Liver (tissue), 9 donors: ENCODE measurements around the gene OTOG. TPM values are rescaled to one million over a fixed set of nuclear protein-coding genes. Genes with fewer than 3 reads are reported as not detected.
A peak's percentile ranks its signal among the peaks of the same experiment; 100 is the strongest.

ENCODE experiments used
- DNase-seq: peaks from one replicate; pipeline ENCODE4 v3.0.0-alpha.2; 2017; ENCODE audit warnings: low spot score
- H3K27ac ChIP-seq, 2 donors: one replicate each; pipeline ENCODE4 v1.7.0; 2013; ENCODE audit warnings: inconsistent platforms in 2 of 2, low read length in 2 of 2, control low read depth in 1 of 2, low read depth in 1 of 2, mild to moderate bottlenecking in 1 of 2
- H3K27me3 ChIP-seq, 4 donors: one replicate each; pipeline versions ENCODE4 v1.6.1 to v1.7.0; 2013; ENCODE audit warnings: low read length in 3 of 4, inconsistent platforms in 1 of 4, mild to moderate bottlenecking in 1 of 4, moderate library complexity in 1 of 4; ENCODE audit not compliant: control insufficient read depth in 4 of 4, insufficient read depth in 4 of 4
- H3K36me3 ChIP-seq, 4 donors: one replicate each; pipeline versions ENCODE4 v1.6.1 to v1.7.0; 2013; ENCODE audit warnings: low read length in 3 of 4, mild to moderate bottlenecking in 3 of 4, low read depth in 1 of 4, moderate library complexity in 1 of 4; ENCODE audit not compliant: control insufficient read depth in 4 of 4, insufficient read depth in 3 of 4
- H3K4me1 ChIP-seq, 4 donors: one replicate each; pipeline versions ENCODE4 v1.6.1 to v1.7.0; 2013; ENCODE audit warnings: low read length in 3 of 4, mild to moderate bottlenecking in 3 of 4, moderate library complexity in 1 of 4; ENCODE audit not compliant: control insufficient read depth in 4 of 4, insufficient read depth in 4 of 4
- H3K4me3 ChIP-seq, 3 donors: one replicate each; pipeline versions ENCODE4 v1.6.1 to v1.7.0; 2013; ENCODE audit warnings: low read length in 3 of 3, control low read depth in 1 of 3, low read depth in 1 of 3, mild to moderate bottlenecking in 1 of 3
- H3K9ac ChIP-seq, 2 donors: one replicate each; pipeline ENCODE4 v1.7.0; 2013; ENCODE audit warnings: low read length in 2 of 2, mild to moderate bottlenecking in 2 of 2, moderate library complexity in 2 of 2, control low read depth in 1 of 2, low read depth in 1 of 2
- H3K9me3 ChIP-seq, 4 donors: one replicate each; pipeline versions ENCODE4 v1.6.1 to v1.7.0; 2013; ENCODE audit warnings: low read length in 3 of 4; ENCODE audit not compliant: control insufficient read depth in 4 of 4
- ATF3 ChIP-seq: IDR thresholded peaks from 2 replicates; pipeline ENCODE4 v1.6.1; 2016; ENCODE audit warnings: antibody characterized with exemption
- CTCF ChIP-seq: fragments of 150-350 bp; IDR thresholded peaks from 2 replicates; pipeline ENCODE4 v1.5.1; 2017; ENCODE audit warnings: improper control_type of control experiment, low read depth, low read length; ENCODE audit not compliant: missing input control
- EGR1 ChIP-seq, 2 donors: IDR thresholded peaks; 2 replicates each; pipeline ENCODE4 v1.6.1; 2016 to 2018; ENCODE audit warnings: antibody characterized with exemption in 2 of 2, low read depth in 2 of 2
- FOXA1 ChIP-seq: IDR thresholded peaks from 2 replicates; pipeline ENCODE4 v1.6.1; 2016; ENCODE audit warnings: antibody characterized with exemption
- FOXA2 ChIP-seq: IDR thresholded peaks from 2 replicates; pipeline ENCODE4 v1.6.1; 2016; ENCODE audit warnings: antibody characterized with exemption
- GABPA ChIP-seq, 2 donors: IDR thresholded peaks in 1 of 2; conservative IDR thresholded peaks in 1 of 2; 2 replicates each; pipeline ENCODE4 v1.6.1; 2016; ENCODE audit warnings: antibody characterized with exemption in 2 of 2, mild to moderate bottlenecking in 1 of 2, moderate library complexity in 1 of 2
- HNF4A ChIP-seq, 2 donors: conservative IDR thresholded peaks; 2 replicates each; pipeline ENCODE4 v1.6.1; 2016; ENCODE audit warnings: antibody characterized with exemption in 2 of 2, mild to moderate bottlenecking in 2 of 2
- HNF4G ChIP-seq: IDR thresholded peaks from 2 replicates; pipeline ENCODE4 v1.6.1; 2016; ENCODE audit warnings: antibody characterized with exemption
- JUND ChIP-seq, 2 donors: IDR thresholded peaks; 2 replicates each; pipeline ENCODE4 v1.6.1; 2016; ENCODE audit warnings: antibody characterized with exemption in 2 of 2
- MAX ChIP-seq: IDR thresholded peaks from 2 replicates; pipeline ENCODE4 v1.6.1; 2016; ENCODE audit warnings: antibody characterized with exemption
- NR2F2 ChIP-seq: IDR thresholded peaks from 2 replicates; pipeline ENCODE4 v1.6.1; 2016; ENCODE audit warnings: antibody characterized with exemption
- RAD21 ChIP-seq, 2 donors: IDR thresholded peaks; 2 replicates each; pipeline ENCODE4 v1.6.1; 2016; ENCODE audit warnings: antibody characterized with exemption in 2 of 2, mild to moderate bottlenecking in 2 of 2
- RXRA ChIP-seq, 2 donors: IDR thresholded peaks; 2 replicates each; pipeline ENCODE4 v1.6.1; 2017 to 2018; ENCODE audit warnings: antibody characterized with exemption in 2 of 2, mild to moderate bottlenecking in 1 of 2
- SP1 ChIP-seq: IDR thresholded peaks from 2 replicates; pipeline ENCODE4 v1.6.1; 2018; ENCODE audit warnings: antibody characterized with exemption, mild to moderate bottlenecking
- TAF1 ChIP-seq: conservative IDR thresholded peaks from 2 replicates; pipeline ENCODE4 v1.6.1; 2016; ENCODE audit warnings: antibody characterized with exemption, mild to moderate bottlenecking
- YY1 ChIP-seq: IDR thresholded peaks from 2 replicates; pipeline ENCODE4 v1.6.1; 2016; ENCODE audit warnings: antibody characterized with exemption, mild to moderate bottlenecking
- ZBTB33 ChIP-seq: IDR thresholded peaks from 2 replicates; pipeline ENCODE4 v1.6.1; 2016; ENCODE audit warnings: antibody characterized with exemption
- WGBS: extraction: QIAGEN DNeasy Blood & Tissue Kit; methylation state at CpG from one replicate; pipeline ENCODE4 v1.1.7; 2013; 5-methylcytosine and 5-hydroxymethylcytosine counted together
- polyA plus RNA-seq, 2 donors: library from polyadenylated mRNA; stranded (reverse) in 1 of 2; unstranded in 1 of 2; fragments of 200-250 nt in 1 of 2; fragments of >200 nt in 1 of 2; fragmentation: Nextera tagmentation in 1 of 2; extraction: Ambion mirVana in 1 of 2; gene quantifications; one replicate each; pipeline versions ENCODE4 v1.2.1 to v1.2.3, GENCODE V29; 2013 to 2015
- total RNA-seq, 2 donors: library from RNA; depleted of rRNA; stranded (reverse); fragments of >200 nt; gene quantifications; one replicate each; pipeline ENCODE4 v1.2.3, GENCODE V29; 2014
- donor health status: healthy.
- donor health status: healthy.
- donor health status: healthy.
- donor health status: healthy.
- donor health status: healthy.

Gene OTOG
- total and polyA plus RNA-seq, 4 donors: not detected

GRCh38 chr11:17607083-17607429 is 60.0 kb downstream of the OTOG start:
- H3K27me3 ChIP-seq: no peaks in the 10 kb centered on the region
- no peak overlapping the region for H3K4me3 ChIP-seq
- no peaks in the 10 kb centered on the region for H3K4me1 ChIP-seq
- H3K9me3 ChIP-seq: no peaks in the 10 kb centered on the region
- 86% methylated on average over 6 of the region's 6 CpGs for WGBS
- H3K36me3 ChIP-seq: no peaks in the 10 kb centered on the region
- DNase-seq: no peak
- no peak overlapping the region for H3K9ac ChIP-seq
- TF ChIP-seq RAD21 (IDR thresholded peaks at IDR 0.05) (no peak), MAX (no peak), HNF4G (no peak), RXRA (IDR thresholded peaks at IDR 0.05) (no peak), ZBTB33 (no peak), FOXA1 (no peak), ATF3 (no peak), NR2F2 (no peak), EGR1 (IDR thresholded peaks at IDR 0.05; ENCODE audit: low read depth in 2 of 2) (no peak), TAF1 (no peak), YY1 (no peak), GABPA (IDR thresholded peaks at IDR 0.05 in 1 of 2, conservative IDR thresholded peaks at IDR 0.05 in 1 of 2) (no peak), HNF4A (conservative IDR thresholded peaks at IDR 0.05) (no peak), FOXA2 (no peak), SP1 (no peak), CTCF (no peak)
- no peak overlapping the region for H3K27ac ChIP-seq

- Histone ChIP-seq H3K4me1 (no peaks in the 10 kb centered on the region), H3K9ac (no peak overlapping the region), H3K27me3 (no peaks in the 10 kb centered on the region), H3K9me3 (no peaks in the 10 kb centered on the region), H3K36me3 (no peaks in the 10 kb centered on the region), H3K4me3 (no peak overlapping the region), H3K27ac (no peak overlapping the region)
- peak; percentile 27 for DNase-seq
- 77% methylated on average over 20 of the region's 20 CpGs for WGBS
- TF ChIP-seq FOXA2 (no peak), HNF4G (no peak), YY1 (no peak), MAX (no peak), JUND (IDR thresholded peaks at IDR 0.05) (no peak), ATF3 (no peak), HNF4A (conservative IDR thresholded peaks at IDR 0.05) (no peak), RXRA (IDR thresholded peaks at IDR 0.05) (no peak), RAD21 (IDR thresholded peaks at IDR 0.05) (no peak)
Measured at GRCh38 chr11:17607591-17608570, 60.8 kb downstream of the OTOG start.
